ENCODE measurements around the gene ZDHHC20. TPM values are rescaled to one million over a fixed set of nuclear protein-coding genes. Genes with fewer than 3 reads are reported as not detected.

Gene ZDHHC20
- total and polyA plus RNA-seq, 2 of the 4 experiments (the other 2 are of a cell fraction): 16.1 to 72.4 TPM

DNA sequence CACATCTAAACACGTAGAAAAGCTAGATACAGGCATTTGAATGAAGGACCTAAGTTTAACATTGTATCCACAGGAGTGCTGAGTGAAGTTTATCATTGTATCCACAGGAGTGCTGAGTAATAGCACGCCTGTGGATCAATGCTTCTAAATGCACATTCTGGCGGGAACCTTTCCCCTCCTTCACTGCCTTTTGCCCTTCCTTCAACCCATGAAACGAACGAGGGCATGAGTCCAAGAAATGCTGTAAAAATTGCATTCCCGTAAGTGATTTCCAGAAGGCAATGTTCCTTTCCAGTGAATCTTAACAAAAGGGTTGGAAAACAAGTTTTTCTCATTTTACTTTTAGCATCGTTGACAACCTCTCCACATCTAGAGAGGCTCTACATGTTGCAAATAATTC, 88.1 kb downstream of the ZDHHC20 start:
- ChIA-PET CTCF (no interaction called here), POLR2A (ENCODE audit: unreplicated experiment) (no interaction called here)
- Histone ChIP-seq H4K8ac (ENCODE audit: low read depth in 2 of 2, low read length in 2 of 2) (no peak overlapping the region), H2BK20ac (ENCODE audit: low read depth, low read length) (no peak overlapping the region), H4K5ac (ENCODE audit: low read depth, low read length) (no peak overlapping the region), H2AK9ac (replicated peaks; ENCODE audit: low read depth, low read length, poor library complexity) (no peak overlapping the region), H3K79me1 (ENCODE audit: low read depth in 1 of 2, low read length in 2 of 2) (no peaks in the 10 kb centered on the region), H3K36me3 (ENCODE audit: control insufficient read depth, insufficient read depth, low read length) (peaks cover 2% of the 10 kb centered on the region; the same call in 1 of the 2 replicates), H4K20me1 (ENCODE audit: insufficient read depth, low read length) (no peaks in the 10 kb centered on the region), H3K9ac (ENCODE audit: low read depth, low read length) (no peak overlapping the region), H3K27ac (ENCODE audit: insufficient read depth, low read length) (no peak overlapping the region), H3K27me3 (ENCODE audit: control insufficient read depth, insufficient read depth, low read length) (no peaks in the 10 kb centered on the region), H3K56ac (ENCODE audit: extremely low read depth, insufficient read depth, low read length) (no peak overlapping the region), H2BK15ac (ENCODE audit: low read depth, low read length) (no peak overlapping the region), H2AK5ac (ENCODE audit: low read depth, low read length) (no peak overlapping the region), H3K9me3 (ENCODE audit: control insufficient read depth, insufficient read depth, low read length) (no peaks in the 10 kb centered on the region), H3K9me1 (ENCODE audit: insufficient read depth, low read length) (no peaks in the 10 kb centered on the region), H4K91ac (ENCODE audit: insufficient read depth, low read depth, low read length) (no peak overlapping the region), H2BK5ac (ENCODE audit: low read depth, low read length, poor library complexity, severe bottlenecking) (no peak overlapping the region), H3K4ac (ENCODE audit: low read depth, low read length) (no peak overlapping the region), H3K18ac (ENCODE audit: low read depth, low read length) (no peak overlapping the region), H3K14ac (replicated peaks; ENCODE audit: low read depth, low read length) (no peak overlapping the region), H3K4me1 (ENCODE audit: control insufficient read depth, insufficient read depth, low read length) (no peaks in the 10 kb centered on the region), H2AFZ (replicated peaks; ENCODE audit: low read length, poor library complexity) (no peak overlapping the region), H3K4me3 (ENCODE audit: insufficient read depth, low read depth, low read length) (no peak overlapping the region), H3K4me2 (ENCODE audit: low read depth, low read length) (no peak overlapping the region), H2BK120ac (ENCODE audit: low read depth, low read length) (no peak overlapping the region), H3K23ac (ENCODE audit: low read depth, low read length) (no peak overlapping the region)
- TF ChIP-seq SMC3 (IDR thresholded peaks at IDR 0.05; ENCODE audit: low read depth, low read length): no peak
- TF ChIP-seq FOS (IDR thresholded peaks at IDR 0.05; ENCODE audit: low read depth, low read length): no peak
- no peak for TF ChIP-seq MXI1 (IDR thresholded peaks at IDR 0.05; ENCODE audit: borderline replicate concordance, low read depth, low read length)
- TF ChIP-seq POLR2A (IDR thresholded peaks at IDR 0.05; ENCODE audit: low read depth, low read length): no peak
- no peak for TF ChIP-seq BHLHE40 (IDR thresholded peaks at IDR 0.05; ENCODE audit: low read depth, low read length)
- TF ChIP-seq, protein P1, sequence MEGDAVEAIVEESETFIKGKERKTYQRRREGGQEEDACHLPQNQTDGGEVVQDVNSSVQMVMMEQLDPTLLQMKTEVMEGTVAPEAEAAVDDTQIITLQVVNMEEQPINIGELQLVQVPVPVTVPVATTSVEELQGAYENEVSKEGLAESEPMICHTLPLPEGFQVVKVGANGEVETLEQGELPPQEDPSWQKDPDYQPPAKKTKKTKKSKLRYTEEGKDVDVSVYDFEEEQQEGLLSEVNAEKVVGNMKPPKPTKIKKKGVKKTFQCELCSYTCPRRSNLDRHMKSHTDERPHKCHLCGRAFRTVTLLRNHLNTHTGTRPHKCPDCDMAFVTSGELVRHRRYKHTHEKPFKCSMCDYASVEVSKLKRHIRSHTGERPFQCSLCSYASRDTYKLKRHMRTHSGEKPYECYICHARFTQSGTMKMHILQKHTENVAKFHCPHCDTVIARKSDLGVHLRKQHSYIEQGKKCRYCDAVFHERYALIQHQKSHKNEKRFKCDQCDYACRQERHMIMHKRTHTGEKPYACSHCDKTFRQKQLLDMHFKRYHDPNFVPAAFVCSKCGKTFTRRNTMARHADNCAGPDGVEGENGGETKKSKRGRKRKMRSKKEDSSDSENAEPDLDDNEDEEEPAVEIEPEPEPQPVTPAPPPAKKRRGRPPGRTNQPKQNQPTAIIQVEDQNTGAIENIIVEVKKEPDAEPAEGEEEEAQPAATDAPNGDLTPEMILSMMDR (conservative IDR thresholded peaks at IDR 0.05; ENCODE audit: low read depth, low read length): no peak
- no peak for TF ChIP-seq MAZ (IDR thresholded peaks at IDR 0.05; ENCODE audit: borderline replicate concordance, low read depth, low read length)
- no peak for TF ChIP-seq MAFK (IDR thresholded peaks at IDR 0.05; ENCODE audit: low read depth, low read length)
- dilution Hi-C loops (cut with HindIII; ENCODE audit: low sequenced_read_pairs, unreplicated experiment) (no loop called here), in situ Hi-C loops (cut with MboI; ENCODE audit: low sequenced_read_pairs) (no loop called here), intact Hi-C loops (cut with micrococcal nuclease) (no loop called here)
- BruUV-seq (replicated peaks): no TSS peak
- 39% methylated on average over 2 of the region's 7 CpGs; no CpG with 5 or more reads in 1 of the 2 experiments for WGBS, 2 experiments (ENCODE audit: extremely low coverage in 2 of 2, insufficient read length in 1 of 2)
- DNase-seq: no peak
- no peak for ATAC-seq (ENCODE audit: low read depth)
